GM20000 (cell line): ENCODE results near the gene MYL4.
"Not testable (repeated sequence)": the region's sequence is repeated elsewhere in the genome, so short reads cannot be mapped to it uniquely, and the experiment has no call there.

Experiments used
- DNase-seq: peaks from one replicate; pipeline ENCODE4 v3.0.0; 2012; ENCODE audit warnings: low spot score
- TF ChIP-seq, protein P1 (sequence below): IDR thresholded peaks from 2 replicates; pipeline ENCODE4 v1.5.1; 2012; ENCODE audit warnings: mild to moderate bottlenecking, control low read depth; ENCODE audit errors: extremely low read depth, missing control alignments

MYL4 gene

DNA sequence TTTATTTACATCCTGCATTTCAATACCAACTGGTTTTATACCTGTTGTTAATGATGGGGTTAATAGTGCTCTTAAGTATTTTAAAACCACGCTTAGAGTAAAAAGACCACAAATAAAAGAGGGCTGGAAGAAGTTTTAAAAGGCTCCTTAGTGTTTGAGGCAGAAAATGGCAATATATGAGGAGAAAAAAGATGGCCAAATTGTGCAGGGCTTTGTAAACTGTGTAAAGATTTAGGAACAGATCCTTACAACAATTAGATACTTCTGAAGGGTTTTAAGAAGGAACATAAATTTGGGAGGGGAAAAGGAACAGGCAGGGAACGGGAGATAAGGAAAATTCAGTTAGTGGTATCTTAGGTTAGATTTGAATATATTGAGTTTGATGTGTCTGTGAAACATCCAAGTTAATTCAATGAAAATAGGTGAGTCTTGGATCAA, 32.7 kb upstream of the MYL4 start:
- TF ChIP-seq, protein P1, sequence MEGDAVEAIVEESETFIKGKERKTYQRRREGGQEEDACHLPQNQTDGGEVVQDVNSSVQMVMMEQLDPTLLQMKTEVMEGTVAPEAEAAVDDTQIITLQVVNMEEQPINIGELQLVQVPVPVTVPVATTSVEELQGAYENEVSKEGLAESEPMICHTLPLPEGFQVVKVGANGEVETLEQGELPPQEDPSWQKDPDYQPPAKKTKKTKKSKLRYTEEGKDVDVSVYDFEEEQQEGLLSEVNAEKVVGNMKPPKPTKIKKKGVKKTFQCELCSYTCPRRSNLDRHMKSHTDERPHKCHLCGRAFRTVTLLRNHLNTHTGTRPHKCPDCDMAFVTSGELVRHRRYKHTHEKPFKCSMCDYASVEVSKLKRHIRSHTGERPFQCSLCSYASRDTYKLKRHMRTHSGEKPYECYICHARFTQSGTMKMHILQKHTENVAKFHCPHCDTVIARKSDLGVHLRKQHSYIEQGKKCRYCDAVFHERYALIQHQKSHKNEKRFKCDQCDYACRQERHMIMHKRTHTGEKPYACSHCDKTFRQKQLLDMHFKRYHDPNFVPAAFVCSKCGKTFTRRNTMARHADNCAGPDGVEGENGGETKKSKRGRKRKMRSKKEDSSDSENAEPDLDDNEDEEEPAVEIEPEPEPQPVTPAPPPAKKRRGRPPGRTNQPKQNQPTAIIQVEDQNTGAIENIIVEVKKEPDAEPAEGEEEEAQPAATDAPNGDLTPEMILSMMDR = no peak
- DNase-seq = no peak

- TF ChIP-seq, protein P1 = no peak
- DNase-seq = no peak
These were observed 31.9 kb upstream of the MYL4 start for GRCh38 chr17:47177261-47177660.

GRCh38 chr17:47179141-47179540, 30.0 kb upstream of the MYL4 start:
- TF ChIP-seq, protein P1 = no peak

GRCh38 chr17:47180337-47180736, 28.8 kb upstream of the MYL4 start:
- no peak for DNase-seq
- TF ChIP-seq, protein P1 = no peak

More at GRCh38 chr17:47179141-47179540, 30.0 kb upstream of the MYL4 start:
- DNase-seq = no peak

- DNase-seq = not testable (repeated sequence)
These were observed 28.2 kb upstream of the MYL4 start for GRCh38 chr17:47180988-47181387.

- TF ChIP-seq, protein P1 = no peak
- no peak for DNase-seq
These were observed 24.5 kb upstream of the MYL4 start for GRCh38 chr17:47184681-47185080.

DNA sequence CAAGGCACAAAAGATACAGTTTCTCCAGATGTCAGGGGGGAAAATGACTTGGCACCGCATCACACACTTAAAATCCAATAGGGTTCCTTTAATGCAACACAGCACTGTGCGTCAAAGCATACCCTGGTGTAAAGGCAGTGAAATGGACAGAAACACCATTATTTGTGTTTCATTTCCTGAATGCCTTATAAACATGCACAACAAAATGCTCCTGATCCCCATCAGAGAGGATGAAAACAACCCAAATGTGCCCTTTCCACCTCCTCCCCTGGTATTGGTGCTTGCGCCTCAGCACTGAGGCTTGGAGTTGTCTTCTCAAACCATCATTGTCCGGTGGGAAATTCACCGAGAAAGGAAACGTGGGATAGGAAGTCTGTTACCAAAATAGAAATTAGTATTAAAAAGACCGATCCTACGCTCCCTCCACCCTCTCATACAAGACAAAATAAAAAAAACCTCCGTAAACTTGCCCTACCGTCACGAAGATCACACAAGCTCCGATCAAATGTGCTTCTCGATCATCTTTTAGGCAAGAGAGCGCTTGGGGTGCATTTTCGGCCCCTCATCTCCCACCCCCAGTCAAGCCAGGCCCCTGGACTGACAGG, 20.8 kb upstream of the MYL4 start:
- DNase-seq = peak; percentile 12
- TF ChIP-seq, protein P1 = no peak
